ENCODE results near the gene ADD2. TPM values are rescaled to one million over a fixed set of nuclear protein-coding genes. Genes with fewer than 3 reads are reported as not detected.
A peak's percentile ranks its signal among the peaks of the same experiment; 100 is the strongest.

ADD2 gene
- total RNA-seq, 1 experiment from 2014 or later = 50.5 TPM

GRCh38 chr2:70674636-70675430, 93.2 kb downstream of the ADD2 start:
- DNase-seq (ENCODE audit: low spot score) = no peak

GRCh38 chr2:70673041-70673647, 94.9 kb downstream of the ADD2 start:
- no peak for DNase-seq (ENCODE audit: low spot score)

- DNase-seq (ENCODE audit: low spot score) = peak; percentile 47
These were observed 96.8 kb downstream of the ADD2 start for GRCh38 chr2:70671092-70671675.

GRCh38 chr2:70670626-70671025, 97.4 kb downstream of the ADD2 start:
- no peak for DNase-seq (ENCODE audit: low spot score)

- no peak for DNase-seq (ENCODE audit: low spot score)
These were observed 97.8 kb downstream of the ADD2 start for GRCh38 chr2:70670202-70670601.

- no peak for DNase-seq (ENCODE audit: low spot score)
These were observed 99.1 kb downstream of the ADD2 start for GRCh38 chr2:70668911-70669310.

GRCh38 chr2:70668432-70668831, 99.6 kb downstream of the ADD2 start:
- DNase-seq (ENCODE audit: low spot score) = no peak

- no peak for DNase-seq (ENCODE audit: low spot score)
These were observed 103.5 kb downstream of the ADD2 start for GRCh38 chr2:70664525-70664924.

GRCh38 chr2:70663411-70663810, 104.6 kb downstream of the ADD2 start:
- DNase-seq (ENCODE audit: low spot score) = no peak

GRCh38 chr2:70659551-70659950, 108.4 kb downstream of the ADD2 start:
- DNase-seq (ENCODE audit: low spot score) = no peak

GRCh38 chr2:70658476-70658875, 109.5 kb downstream of the ADD2 start:
- DNase-seq (ENCODE audit: low spot score) = no peak

- no peak for DNase-seq (ENCODE audit: low spot score)
These were observed 110.8 kb downstream of the ADD2 start for GRCh38 chr2:70657246-70657645.

GRCh38 chr2:70656421-70657010, 111.5 kb downstream of the ADD2 start:
- DNase-seq (ENCODE audit: low spot score) = no peak

GRCh38 chr2:70655786-70656185, 112.2 kb downstream of the ADD2 start:
- DNase-seq (ENCODE audit: low spot score) = no peak

- DNase-seq (ENCODE audit: low spot score) = peak; percentile 41
These were observed 112.8 kb downstream of the ADD2 start for GRCh38 chr2:70655211-70655610.

- no peak for DNase-seq (ENCODE audit: low spot score)
These were observed 116.3 kb downstream of the ADD2 start for GRCh38 chr2:70651727-70652126.

GRCh38 chr2:70651014-70651413, 117.0 kb downstream of the ADD2 start:
- DNase-seq (ENCODE audit: low spot score) = no peak

- no peak for DNase-seq (ENCODE audit: low spot score)
These were observed 119.0 kb downstream of the ADD2 start for GRCh38 chr2:70648961-70649360.

- DNase-seq (ENCODE audit: low spot score) = peak; percentile 71
These were observed 120.0 kb downstream of the ADD2 start for GRCh38 chr2:70647873-70648481.

- DNase-seq (ENCODE audit: low spot score) = no peak
These were observed 121.6 kb downstream of the ADD2 start for GRCh38 chr2:70646420-70646818.

- DNase-seq (ENCODE audit: low spot score) = no peak
These were observed 122.1 kb downstream of the ADD2 start for GRCh38 chr2:70645733-70646419.

GRCh38 chr2:70643715-70644114, 124.3 kb downstream of the ADD2 start:
- DNase-seq (ENCODE audit: low spot score) = peak; percentile 28

Data from A172 (cell line).